SK-N-SH (cell line): ENCODE results near the gene SENP5. TPM values are rescaled to one million over a fixed set of nuclear protein-coding genes. Genes with fewer than 3 reads are reported as not detected.

Experiments
- CTCF ChIA-PET: fragments of 300-600, 350-600 bp; formaldehyde crosslinking; extraction: SDS; loops from one replicate; lab custom pipeline; 2021; lab: Yijun Ruan, JAX
- POLR2A ChIA-PET: fragments of 350-600 bp; sonication (Branson Sonifier 250); formaldehyde crosslinking; extraction: SDS; loops from one replicate; lab custom pipeline; 2020; ENCODE audit warnings: antibody characterized with exemption, inconsistent platforms; lab: Yijun Ruan, JAX
- DNase-seq: peaks from one replicate; pipeline ENCODE4 v3.0.0; 2012
- H2AFZ ChIP-seq: fragments of 200-600 bp; sonication (generic); 2 replicates; pipeline ENCODE4 v1.8.1; 2016; ENCODE audit warnings: antibody characterized with exemption, mild to moderate bottlenecking, low read depth
- H3F3A ChIP-seq: fragments of 200-600 bp; sonication (generic); replicated peaks from 2 replicates; pipeline ENCODE3; 2016; ENCODE audit warnings: antibody characterized with exemption, mild to moderate bottlenecking; ENCODE audit not compliant: insufficient read depth
- H3K27ac ChIP-seq, 2 experiments: fragments of 200-500 bp in 1 of 2; fragments of 200-600 bp in 1 of 2; sonication (Bioruptor generic) in 1 of 2; sonication (generic), shearing (Covaris generic) in 1 of 2; 2 replicates each; pipeline versions ENCODE4 v1.5.1 to v1.6.1; 2014 to 2016; ENCODE audit warnings: low read depth in 2 of 2, inconsistent platforms in 1 of 2, low read length in 1 of 2, mild to moderate bottlenecking in 1 of 2, mixed read lengths in 1 of 2
- H3K27me3 ChIP-seq: fragments of 200-600 bp; sonication (generic), shearing (Covaris generic); 2 replicates; pipeline ENCODE4 v1.6.1; 2016; ENCODE audit warnings: mixed run types; ENCODE audit not compliant: insufficient read depth
- H3K36me3 ChIP-seq, 2 experiments: fragments of 200-500 bp in 1 of 2; fragments of 200-600 bp in 1 of 2; sonication (Bioruptor generic) in 1 of 2; sonication (generic) in 1 of 2; replicated peaks in 1 of 2; 2 replicates each; pipeline versions ENCODE3 to v1.5.1; 2014 to 2016; ENCODE audit warnings: low read length in 1 of 2, mild to moderate bottlenecking in 1 of 2; ENCODE audit not compliant: insufficient read depth in 2 of 2, control insufficient read depth in 1 of 2
- H3K4me1 ChIP-seq, 2 experiments: fragments of 200-500 bp in 1 of 2; fragments of 200-600 bp in 1 of 2; sonication (Bioruptor generic) in 1 of 2; sonication (generic), shearing (Covaris generic) in 1 of 2; 2 replicates each; pipeline versions ENCODE4 v1.5.1 to v1.6.1; 2014 to 2016; ENCODE audit warnings: low read depth in 1 of 2, low read length in 1 of 2, mixed run types in 1 of 2; ENCODE audit not compliant: insufficient read depth in 2 of 2, control insufficient read depth in 1 of 2
- H3K4me2 ChIP-seq: fragments of 200-600 bp; sonication (generic), shearing (Covaris generic); 2 replicates; pipeline ENCODE4 v1.6.1; 2017; ENCODE audit warnings: mixed run types
- H3K4me3 ChIP-seq, 2 experiments: fragments of 200-500 bp in 1 of 2; fragments of 200-600 bp in 1 of 2; sonication (Bioruptor generic) in 1 of 2; sonication (generic), shearing (Covaris generic) in 1 of 2; 2 replicates each; pipeline versions ENCODE4 v1.5.1 to v1.8.1; 2014 to 2016; ENCODE audit warnings: low read depth in 2 of 2, inconsistent platforms in 1 of 2, low read length in 1 of 2, mild to moderate bottlenecking in 1 of 2, mixed read lengths in 1 of 2, moderate library complexity in 1 of 2
- H3K79me2 ChIP-seq: fragments of 200-600 bp; sonication (generic); 2 replicates; pipeline ENCODE4 v1.8.1; 2017; ENCODE audit warnings: mild to moderate bottlenecking; ENCODE audit not compliant: insufficient read depth
- H3K9ac ChIP-seq: fragments of 200-600 bp; sonication (generic); 2 replicates; pipeline ENCODE4 v1.6.1; 2017; ENCODE audit warnings: mixed run types
- H3K9me2 ChIP-seq: fragments of 200-600 bp; sonication (generic); 2 replicates; pipeline ENCODE4 v1.6.1; 2017; ENCODE audit warnings: mixed run types
- H3K9me3 ChIP-seq: fragments of 200-600 bp; sonication (generic); 2 replicates; pipeline ENCODE4 v1.6.1; 2017; ENCODE audit warnings: mixed run types, mild to moderate bottlenecking, moderate library complexity
- H4K20me1 ChIP-seq: fragments of 200-600 bp; sonication (generic); 2 replicates; pipeline ENCODE4 v1.6.1; 2017; ENCODE audit warnings: mild to moderate bottlenecking, mixed run types; ENCODE audit not compliant: insufficient read depth
- EZH2phosphoT487 ChIP-seq: fragments of 200-600 bp; sonication (generic); IDR thresholded peaks from 2 replicates; pipeline ENCODE4 v1.6.1; 2017; ENCODE audit warnings: low read depth, mixed run types, mild to moderate bottlenecking, antibody characterized with exemption, moderate library complexity, borderline replicate concordance
- FOSL2 ChIP-seq: IDR thresholded peaks from 2 replicates; pipeline ENCODE4 v1.4.0; 2012; ENCODE audit warnings: low read depth, mild to moderate bottlenecking, moderate library complexity, borderline replicate concordance
- FOXM1 ChIP-seq: IDR thresholded peaks from 2 replicates; pipeline ENCODE4 v1.4.0; 2012; ENCODE audit warnings: low read depth, mild to moderate bottlenecking
- GABPA ChIP-seq: IDR thresholded peaks from 2 replicates; pipeline ENCODE4 v1.4.0; 2012; ENCODE audit warnings: low read depth, mild to moderate bottlenecking
- RCOR1 ChIP-seq: fragments of 150-350 bp; IDR thresholded peaks from 2 replicates; pipeline ENCODE4 v1.6.1; 2017; ENCODE audit warnings: antibody characterized with exemption, low read length
- RXRA ChIP-seq: IDR thresholded peaks from 2 replicates; pipeline ENCODE4 v1.4.0; 2012; ENCODE audit warnings: low read depth, mild to moderate bottlenecking, borderline replicate concordance
- TCF12 ChIP-seq: IDR thresholded peaks from 2 replicates; pipeline ENCODE4 v1.4.0; 2012
- TEAD4 ChIP-seq: IDR thresholded peaks from 2 replicates; pipeline ENCODE4 v1.4.0; 2012; ENCODE audit warnings: mild to moderate bottlenecking, borderline replicate concordance; ENCODE audit not compliant: insufficient read depth
- USF1 ChIP-seq: IDR thresholded peaks from 2 replicates; pipeline ENCODE4 v1.4.0; 2012; ENCODE audit warnings: low read depth, borderline replicate concordance
- ZBTB33 ChIP-seq: IDR thresholded peaks from 2 replicates; pipeline ENCODE4 v1.4.0; 2012; ENCODE audit warnings: low read depth, borderline replicate concordance
- WGBS: methylation state at CpG from one replicate; pipeline ENCODE4 v1.1.6; 2017; ENCODE audit warnings: low lambda C conversion rate; 5-methylcytosine and 5-hydroxymethylcytosine counted together
- polyA plus RNA-seq, 3 experiments: library from polyadenylated mRNA; depleted of rRNA; stranded (reverse); fragments of >200 nt; gene quantifications; 2 replicates each; pipeline ENCODE4 v1.2.3, GENCODE V29; 2012

SENP5 gene
- polyA plus RNA-seq, 1 of the 3 experiments (the other 2 are of a cell fraction), result 7.5 TPM

GRCh38 chr3:196967412-196968232, 99.9 kb downstream of the SENP5 start:
- H3K9ac ChIP-seq, result no peak overlapping the region
- no peaks in the 10 kb centered on the region for H3K79me2 ChIP-seq
- H3K27ac ChIP-seq, result no peak overlapping the region
- TF ChIP-seq USF1 (no peak), TEAD4 (no peak)
- no peak overlapping the region for H2AFZ ChIP-seq
- H3K27me3 ChIP-seq, result no peaks in the 10 kb centered on the region
- H3K4me2 ChIP-seq, result peak overlapping the region; percentile 87
- H4K20me1 ChIP-seq, result no peaks in the 10 kb centered on the region
- H3K4me1 ChIP-seq, result peaks cover 0 to 6% of the 10 kb centered on the region in 2 experiments; a peak in 1 of 4 replicates
- DNase-seq, result no peak
- peak overlapping the region; percentile 63 to 64; a peak in 3 of 4 replicates for H3K4me3 ChIP-seq
- ChIA-PET CTCF (interaction anchor here (1.0 to 3.7 kb wide), 4 partner anchors 17 to 358 kb away, joined by 3 to 16 read pairs (median 3); partner anchors contain the start of gene NCBP2), POLR2A (no interaction called here)
- WGBS, result 98% methylated on average over 25 of the region's 35 CpGs
- H3K36me3 ChIP-seq, result no peaks in the 10 kb centered on the region
- no peaks in the 10 kb centered on the region for H3K9me3 ChIP-seq
- H3K9me2 ChIP-seq, result no peaks in the 10 kb centered on the region
- no peaks in the 10 kb centered on the region for H3F3A ChIP-seq

- POLR2A ChIA-PET, result no interaction called here
- TF ChIP-seq ZBTB33 (no peak), TCF12 (no peak), FOSL2 (no peak), RXRA (no peak), GABPA (no peak), TEAD4 (no peak), EZH2phosphoT487 (no peak), FOXM1 (no peak), RCOR1 (no peak)
- TF ChIP-seq, all 33 proteins: peak for 0
- H3K9me3 ChIP-seq, result no peaks in the 10 kb centered on the region
- peak; percentile 86 for DNase-seq
- WGBS, result 36% methylated on average over 5 of the region's 98 CpGs
- H3K9me2 ChIP-seq, result no peaks in the 10 kb centered on the region
- no peak within 1 kb of the TSS for H3K27ac ChIP-seq
- H2AFZ ChIP-seq, result peak within 1 kb of the TSS; percentile 91
- H3K27me3 ChIP-seq, result no peaks in the 10 kb centered on the region
- CTCF ChIA-PET, result interaction anchor here (1.0 to 3.7 kb wide), 14 partner anchors 14 to 541 kb away, joined by 3 to 16 read pairs (median 5); partner anchors contain the start of genes NCBP2 and SENP5
- peaks cover 0 to 6% of the 10 kb centered on the region in 2 experiments; a peak in 1 of 4 replicates for H3K4me1 ChIP-seq
- H3K36me3 ChIP-seq, result no peaks in the 10 kb centered on the region
- no peaks in the 10 kb centered on the region for H4K20me1 ChIP-seq
- H3K4me3 ChIP-seq, result peak within 1 kb of the TSS; percentile 64 to 76
- H3K4me2 ChIP-seq, result peak within 1 kb of the TSS; percentile 93
- H3K79me2 ChIP-seq, result no peaks in the 10 kb centered on the region
- peak within 1 kb of the TSS; percentile 54; the same call in 1 of the 2 replicates for H3K9ac ChIP-seq
- no peaks in the 10 kb centered on the region for H3F3A ChIP-seq
These were observed 100.8 kb downstream of the SENP5 start, which contains the start of gene PIGZ for GRCh38 chr3:196968233-196969133. PIGZ (minus strand) TSS chr3:196968833; CDS start chr3:196952031, 16,802 bp downstream.
